IMR-90 (cell line): ENCODE data around the gene C21orf91.

Experiments
- BHLHE40 ChIP-seq: fragments of 150-350 bp; IDR thresholded peaks from 2 replicates; pipeline ENCODE4 v1.6.1; 2016; ENCODE audit warnings: mild to moderate bottlenecking, low read depth, low read length
- CTCF ChIP-seq: conservative IDR thresholded peaks from 2 replicates; pipeline ENCODE4 v1.5.1; 2012; ENCODE audit warnings: mild to moderate bottlenecking, low read depth, low read length, improper control_type of control experiment
- FOS ChIP-seq: fragments of 150-350 bp; IDR thresholded peaks from 2 replicates; pipeline ENCODE4 v1.6.1; 2016; ENCODE audit warnings: low read depth, low read length
- MAFK ChIP-seq: IDR thresholded peaks from 2 replicates; pipeline ENCODE4 v1.6.1; 2012; ENCODE audit warnings: low read depth, low read length, improper control_type of control experiment
- MXI1 ChIP-seq: IDR thresholded peaks from 2 replicates; pipeline ENCODE4 v1.6.1; 2012; ENCODE audit warnings: low read depth, mild to moderate bottlenecking, low read length, moderate library complexity, borderline replicate concordance
- POLR2A ChIP-seq: IDR thresholded peaks from 2 replicates; pipeline ENCODE4 v1.6.1; 2012; ENCODE audit warnings: mild to moderate bottlenecking, low read depth, low read length
- SMC3 ChIP-seq: fragments of 150-350 bp; IDR thresholded peaks from 2 replicates; pipeline ENCODE4 v1.6.1; 2016; ENCODE audit warnings: low read depth, mild to moderate bottlenecking, antibody characterized with exemption, low read length, moderate library complexity

GRCh38 chr21:17783003-17783402 lies 36.2 kb downstream of the C21orf91 start:
- no peak for TF ChIP-seq CTCF
- TF ChIP-seq POLR2A = no peak
- no peak for TF ChIP-seq MAFK
- no peak for TF ChIP-seq MXI1
- TF ChIP-seq FOS = no peak
- no peak for TF ChIP-seq BHLHE40
- no peak for TF ChIP-seq SMC3
